DND-41 (cell line): ENCODE data around the gene DLGAP4.

Experiments
- ATAC-seq: fragments of 200-7000 bp; cut with Tn5 transposase; 3 replicates; pipeline ENCODE4 v1.9.1; 2021; ENCODE audit warnings: low read depth; ENCODE audit not compliant: insufficient read depth
- DNase-seq: peaks from one replicate; pipeline ENCODE4 v3.0.0-alpha.2; 2020
- H2AFZ ChIP-seq: 2 replicates; pipeline ENCODE4 v1.6.0; 2012; ENCODE audit warnings: low read depth, low read length
- H3K27ac ChIP-seq: 2 replicates; pipeline ENCODE4 v1.5.1; 2012; ENCODE audit warnings: low read length, inconsistent platforms
- H3K27me3 ChIP-seq: fragments of 200-600 bp; sonication (generic); 2 replicates; pipeline ENCODE4 v1.6.0; 2012; ENCODE audit warnings: low read length, mild to moderate bottlenecking, inconsistent platforms; ENCODE audit not compliant: insufficient read depth, poor library complexity
- H3K36me3 ChIP-seq: 2 replicates; pipeline ENCODE4 v1.5.1; 2012; ENCODE audit warnings: low read length, inconsistent platforms; ENCODE audit not compliant: insufficient read depth
- H3K4me1 ChIP-seq: 2 replicates; pipeline ENCODE4 v1.5.1; 2012; ENCODE audit warnings: mild to moderate bottlenecking, low read length; ENCODE audit not compliant: insufficient read depth
- H3K4me2 ChIP-seq: 2 replicates; pipeline ENCODE4 v1.6.0; 2012; ENCODE audit warnings: mild to moderate bottlenecking, moderate library complexity, low read length, inconsistent platforms; ENCODE audit not compliant: insufficient read depth
- H3K4me3 ChIP-seq, 2 experiments: fragments of 200-600 bp in 1 of 2; shearing (Covaris generic) in 1 of 2; 2 replicates each; pipeline ENCODE4 v1.5.1; 2012 to 2016; ENCODE audit warnings: inconsistent platforms in 2 of 2, low read length in 2 of 2, mild to moderate bottlenecking in 2 of 2, low read depth in 1 of 2, moderate library complexity in 1 of 2
- H3K79me2 ChIP-seq: 2 replicates; pipeline ENCODE4 v1.6.0; 2012; ENCODE audit warnings: low read length, inconsistent platforms; ENCODE audit not compliant: insufficient read depth
- H3K9ac ChIP-seq: 2 replicates; pipeline ENCODE4 v1.6.0; 2012; ENCODE audit warnings: low read depth, mild to moderate bottlenecking, inconsistent platforms, low read length, moderate library complexity
- H3K9me3 ChIP-seq: 2 replicates; pipeline ENCODE4 v1.5.1; 2012; ENCODE audit warnings: low read length, moderate library complexity, mild to moderate bottlenecking, inconsistent platforms; ENCODE audit not compliant: insufficient read depth, severe bottlenecking
- H4K20me1 ChIP-seq: 2 replicates; pipeline ENCODE4 v1.6.0; 2012; ENCODE audit warnings: low read length; ENCODE audit not compliant: insufficient read depth
- CTCF ChIP-seq: IDR thresholded peaks from 2 replicates; pipeline ENCODE4 v1.5.1; 2012; ENCODE audit warnings: borderline replicate concordance, low read length, moderate library complexity, mild to moderate bottlenecking; ENCODE audit not compliant: poor library complexity, severe bottlenecking; ENCODE audit errors: extremely low read depth
- EZH2 ChIP-seq: IDR thresholded peaks from 3 replicates; pipeline ENCODE4 v1.6.1; 2012; ENCODE audit warnings: borderline replicate concordance, low read depth, mild to moderate bottlenecking, moderate library complexity, low read length, inconsistent platforms; ENCODE audit not compliant: severe bottlenecking

The DLGAP4 gene

DNA sequence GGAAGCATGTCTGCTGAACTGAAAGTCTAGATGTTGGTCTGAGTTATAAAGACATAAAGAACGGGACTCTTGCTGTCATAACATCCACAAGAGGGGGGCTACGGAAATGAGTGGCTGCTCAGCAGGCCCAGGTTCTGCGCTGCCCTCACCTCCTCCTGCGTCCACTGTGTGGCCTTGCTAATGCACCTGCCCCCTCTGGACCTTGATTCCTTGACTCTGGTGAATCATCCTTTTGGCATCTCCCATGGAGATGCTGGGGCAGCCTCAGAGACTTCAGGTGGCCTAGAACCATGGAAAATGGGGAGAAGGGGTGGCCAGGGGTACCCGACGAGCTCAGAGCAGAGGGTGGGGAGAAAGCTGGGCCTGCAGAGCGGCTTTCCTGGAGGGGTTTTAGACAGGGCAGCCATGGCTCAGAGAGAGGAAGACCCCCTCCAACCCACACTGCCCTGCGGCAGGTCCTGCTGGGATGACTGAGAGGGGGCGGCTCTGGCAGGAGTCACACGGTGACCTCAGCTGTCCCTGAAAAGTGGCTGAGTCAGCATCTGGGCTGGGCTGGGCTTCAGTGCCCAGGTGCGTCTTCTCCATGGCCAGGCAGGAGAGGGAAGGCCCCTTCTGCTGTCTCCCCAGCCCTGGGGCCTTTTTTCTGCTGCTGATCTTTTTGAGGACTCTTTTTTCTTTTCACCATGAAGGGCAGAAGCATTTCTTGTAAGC lies 46.9 kb downstream of the DLGAP4 start:
- Histone ChIP-seq H3K4me1 (no peaks in the 10 kb centered on the region), H4K20me1 (no peaks in the 10 kb centered on the region; the same call in none of the 2 replicates), H3K4me3 (no peak overlapping the region), H3K27ac (no peak overlapping the region), H3K9ac (no peak overlapping the region), H3K27me3 (peaks cover 8% of the 10 kb centered on the region), H3K4me2 (no peak overlapping the region), H3K36me3 (no peaks in the 10 kb centered on the region), H3K79me2 (no peaks in the 10 kb centered on the region), H3K9me3 (no peaks in the 10 kb centered on the region), H2AFZ (no peak overlapping the region)
- DNase-seq (no peak), ATAC-seq (no peak)
- TF ChIP-seq CTCF (no peak), EZH2 (no peak)

GRCh38 chr20:36353740-36354139 lies 47.6 kb downstream of the DLGAP4 start:
- peaks cover 8% of the 10 kb centered on the region for H3K27me3 ChIP-seq
- H3K27ac ChIP-seq = no peak overlapping the region
- no peaks in the 10 kb centered on the region for H3K79me2 ChIP-seq
- no peaks in the 10 kb centered on the region for H3K36me3 ChIP-seq
- H3K4me3 ChIP-seq = no peak overlapping the region
- DNase-seq (no peak), ATAC-seq (no peak)
- no peaks in the 10 kb centered on the region; the same call in none of the 2 replicates for H4K20me1 ChIP-seq
- H3K4me2 ChIP-seq = no peak overlapping the region
- H3K4me1 ChIP-seq = no peaks in the 10 kb centered on the region
- TF ChIP-seq EZH2 (no peak), CTCF (no peak)
- H2AFZ ChIP-seq = no peak overlapping the region
- no peak overlapping the region for H3K9ac ChIP-seq
- no peaks in the 10 kb centered on the region for H3K9me3 ChIP-seq

GRCh38 chr20:36355469-36356171 lies 49.5 kb downstream of the DLGAP4 start:
- H3K27ac ChIP-seq = no peak overlapping the region
- no peak overlapping the region for H3K4me2 ChIP-seq
- H3K79me2 ChIP-seq = no peaks in the 10 kb centered on the region
- H3K4me3 ChIP-seq = no peak overlapping the region
- ATAC-seq = 0 out of 3 replicates have a peak, but pooled peaks have one; percentile 50
- H3K4me1 ChIP-seq = no peaks in the 10 kb centered on the region
- H2AFZ ChIP-seq = no peak overlapping the region
- TF ChIP-seq CTCF = no peak
- no peak for TF ChIP-seq EZH2
- no peak overlapping the region for H3K9ac ChIP-seq
- H3K9me3 ChIP-seq = no peaks in the 10 kb centered on the region
- no peak for DNase-seq
- peaks cover 6% of the 10 kb centered on the region; the same call in 1 of the 2 replicates for H4K20me1 ChIP-seq
- peaks cover 8% of the 10 kb centered on the region for H3K27me3 ChIP-seq
- no peaks in the 10 kb centered on the region for H3K36me3 ChIP-seq
